Measurements from ENCODE around the gene TCF7.

GRCh38 chr5:134090522-134090921, 24.0 kb upstream of the TCF7 start:
- TF ChIP-seq CTCF (conservative IDR thresholded peaks at IDR 0.05) (no peak), ZFX (IDR thresholded peaks at IDR 0.05) (no peak)

Measured in C4-2B (cell line).